Ovary (tissue), 3 donors: Measurements from ENCODE around the gene INTS6L.

ENCODE experiments used
- CTCF ChIP-seq, 3 donors: fragments of 450-650 bp in 2 of 3; fragments of 200-600 bp in 1 of 3; IDR thresholded peaks; one replicate each; pipeline versions ENCODE4 v1.5.1 to v1.8.0; 2016 to 2022; ENCODE audit warnings: antibody characterized with exemption in 3 of 3, mild to moderate bottlenecking in 1 of 3
- POLR2A ChIP-seq: fragments of 450-650 bp; IDR thresholded peaks from one replicate; pipeline ENCODE4 v1.6.1; 2017; ENCODE audit warnings: antibody characterized with exemption, mild to moderate bottlenecking, moderate library complexity
- donor health status: DM: no; HTN: no; CAD: no.

- TF ChIP-seq CTCF (IDR thresholded peaks at IDR 0.05), result no peak
- no peak for TF ChIP-seq POLR2A
Measured at GRCh38 chrX:135544338-135544948, 24.0 kb downstream of the INTS6L start.
